K562 (cell line): Measurements from ENCODE around the gene DNAJC1. TPM values are rescaled to one million over a fixed set of nuclear protein-coding genes. Genes with fewer than 3 reads are reported as not detected.

ENCODE experiments used
- ATAC-seq: fragments of 200-7000 bp; cut with Tn5 transposase; 3 replicates; pipeline ENCODE4 v1.9.1; 2020; ENCODE audit warnings: moderate library complexity
- BruUV-seq: library from RNA; stranded (reverse); fragments of 400-500 nt; replicated peaks from 2 replicates; lab custom pipeline; 2021; lab: Mats Ljungman, UMichigan
- CTCF ChIA-PET: fragments of 300-600 bp; formaldehyde crosslinking; extraction: SDS; loops from one replicate; lab custom pipeline; 2021; ENCODE audit warnings: low intra/inter-chr PET ratio; lab: Yijun Ruan, JAX
- POLR2A ChIA-PET: fragments of 300-600, 350-650 bp; sonication (Branson Sonifier 250); formaldehyde crosslinking; extraction: SDS; loops from one replicate; lab custom pipeline; 2021; ENCODE audit warnings: antibody characterized with exemption, inconsistent platforms; lab: Yijun Ruan, JAX
- DNase-seq, 4 experiments: peaks; one replicate each; pipeline versions ENCODE4 v3.0.0 to v3.0.0-alpha.2; 2011 to 2018; ENCODE audit warnings: low spot score in 3 of 4, mixed read lengths in 3 of 4; ENCODE audit errors: extremely low read depth in 1 of 4
- FAIRE-seq: peaks from 2 replicates; lab custom pipeline; 2011; peaks lifted over from hg19 to GRCh38; lab: Jason Lieb, UNC
- H2AFZ ChIP-seq: 2 replicates; pipeline ENCODE4 v1.6.0; 2011; ENCODE audit warnings: low read depth, low read length, control low read depth, inconsistent platforms
- H3K27ac ChIP-seq: fragments of 200-600 bp; 3 replicates; pipeline ENCODE4 v1.8.0; 2011; ENCODE audit warnings: low read depth, mild to moderate bottlenecking, control low read depth, inconsistent platforms, low read length, moderate library complexity, mixed read lengths; ENCODE audit errors: extremely low read depth
- H3K27me3 ChIP-seq, 2 experiments: fragments of 300-600 bp in 1 of 2; 2 replicates in 1 of 2; 3 replicates in 1 of 2; pipeline versions ENCODE4 v1.6.0 to v1.8.0; 2011; ENCODE audit warnings: inconsistent platforms in 2 of 2, low read length in 2 of 2, mild to moderate bottlenecking in 1 of 2, mixed read lengths in 1 of 2, moderate library complexity in 1 of 2; ENCODE audit not compliant: control insufficient read depth in 2 of 2, insufficient read depth in 2 of 2
- H3K36me3 ChIP-seq: fragments of 300-600 bp; 3 replicates; pipeline ENCODE4 v1.8.0; 2011; ENCODE audit warnings: mild to moderate bottlenecking, low read length, inconsistent platforms; ENCODE audit not compliant: control insufficient read depth, insufficient read depth
- H3K4me1 ChIP-seq, 2 experiments: fragments of 200-600 bp in 1 of 2; replicated peaks in 1 of 2; 2 replicates in 1 of 2; 3 replicates in 1 of 2; pipeline versions ENCODE4 v1.5.1 to v1.8.0; 2011; ENCODE audit warnings: inconsistent platforms in 2 of 2, low read length in 2 of 2, mild to moderate bottlenecking in 1 of 2, mixed read lengths in 1 of 2, moderate library complexity in 1 of 2; ENCODE audit not compliant: control insufficient read depth in 2 of 2, insufficient read depth in 2 of 2
- H3K4me2 ChIP-seq: 2 replicates; pipeline ENCODE4 v1.6.1; 2011; ENCODE audit warnings: low read length, control low read depth, inconsistent platforms, mixed read lengths; ENCODE audit not compliant: insufficient read depth
- H3K4me3 ChIP-seq: fragments of 200-600 bp; sonication (generic), shearing (Covaris generic); 2 replicates; pipeline ENCODE4 v1.5.1; 2016; ENCODE audit warnings: control low read depth, inconsistent platforms
- H3K79me2 ChIP-seq: fragments of 200-600 bp; 3 replicates; pipeline ENCODE4 v1.8.0; 2011; ENCODE audit warnings: low read length, inconsistent platforms; ENCODE audit not compliant: control insufficient read depth, insufficient read depth
- H3K9ac ChIP-seq, 2 experiments: 2 replicates each; pipeline versions ENCODE4 v1.6.0 to v1.6.1; 2011; ENCODE audit warnings: low read depth in 2 of 2, low read length in 2 of 2, control low read depth in 1 of 2, inconsistent platforms in 1 of 2, mild to moderate bottlenecking in 1 of 2, mixed read lengths in 1 of 2; ENCODE audit not compliant: insufficient read depth in 1 of 2
- H3K9me1 ChIP-seq: one replicate; pipeline ENCODE4 v1.6.0; 2011; ENCODE audit warnings: inconsistent platforms, mild to moderate bottlenecking, low read length, moderate library complexity; ENCODE audit not compliant: control insufficient read depth, insufficient read depth
- H3K9me3 ChIP-seq: replicated peaks from 2 replicates; pipeline ENCODE4 v1.5.1; 2011; ENCODE audit warnings: low read depth, low read length, inconsistent platforms; ENCODE audit not compliant: control insufficient read depth, insufficient read depth
- H4K20me1 ChIP-seq: replicated peaks from 2 replicates; pipeline ENCODE4 v1.6.1; 2011; ENCODE audit warnings: low read length, inconsistent platforms, mixed read lengths; ENCODE audit not compliant: control insufficient read depth, insufficient read depth
- CREM ChIP-seq: IDR thresholded peaks from 2 replicates; pipeline ENCODE4 v1.6.1; 2014; ENCODE audit warnings: antibody characterized with exemption, low read depth
- CXXC5 ChIP-seq: fragments of 250-450 bp; sonication (Bioruptor Pico); IDR thresholded peaks from 2 replicates; pipeline ENCODE4 v1.8.0; 2022; ENCODE audit warnings: inconsistent platforms, mild to moderate bottlenecking, moderate library complexity
- FOSL1 ChIP-seq: fragments of 200-800 bp; sonication (Bioruptor generic); conservative IDR thresholded peaks from 2 replicates; pipeline ENCODE4 v1.6.1; 2016; ENCODE audit warnings: missing genetic modification characterization, missing compliant biosample characterization
- FOXJ2 ChIP-seq: fragments of 200-800 bp; sonication (Bioruptor generic); IDR thresholded peaks from 2 replicates; pipeline ENCODE4 v1.6.1; 2016; ENCODE audit warnings: missing genetic modification characterization, missing compliant biosample characterization
- HMGN3 ChIP-seq: IDR thresholded peaks from 2 replicates; pipeline ENCODE4 v1.6.1; 2011; ENCODE audit warnings: borderline replicate concordance, low read depth, mild to moderate bottlenecking, mixed read lengths, low read length; ENCODE audit not compliant: insufficient read length; ENCODE audit errors: extremely low read depth
- JUNB ChIP-seq: fragments of 450-650 bp; formaldehyde crosslinking; conservative IDR thresholded peaks from 2 replicates; pipeline ENCODE4 v1.4.0; 2020; ENCODE audit warnings: mild to moderate bottlenecking
- MAFK ChIP-seq: IDR thresholded peaks from 2 replicates; pipeline ENCODE4 v1.6.1; 2011; ENCODE audit warnings: low read length, improper control_type of control experiment
- NR3C1 ChIP-seq: sonication (generic); formaldehyde crosslinking; IDR thresholded peaks from 2 replicates; pipeline ENCODE4 v1.8.1; 2022; ENCODE audit warnings: missing genetic modification reagents
- RFX1 ChIP-seq: fragments of 450-650 bp; IDR thresholded peaks from 2 replicates; pipeline ENCODE4 v1.6.1; 2016; ENCODE audit warnings: mild to moderate bottlenecking, moderate library complexity
- XRCC4 ChIP-seq: IDR thresholded peaks from one replicate; pipeline ENCODE4 v1.6.1; 2011; ENCODE audit not compliant: insufficient read depth, insufficient read length; ENCODE audit errors: extremely low read depth
- ZNF780A ChIP-seq: fragments of 250-450 bp; sonication (Bioruptor Pico); IDR thresholded peaks from 2 replicates; pipeline ENCODE4 v1.5.0; 2021; ENCODE audit warnings: mild to moderate bottlenecking
- WGBS: fragments of 100-300 bp; shearing (Covaris generic); methylation state at CpG from one replicate; pipeline ENCODE4 v1.1.6; 2016; ENCODE audit warnings: low coverage, mixed read lengths; ENCODE audit not compliant: insufficient coverage; ENCODE audit errors: missing lambda C conversion rate; 5-methylcytosine and 5-hydroxymethylcytosine counted together
- in situ Hi-C: fragments of 300-500 bp; cut with MboI; formaldehyde crosslinking; loops from 4 replicates; pipeline ENCODE4 v1.15.0; 2018; ENCODE audit warnings: inconsistent platforms, mixed read lengths
- intact Hi-C: fragments of 100-400 bp; cut with micrococcal nuclease; formaldehyde crosslinking; loops from 2 replicates; pipeline ENCODE4 v1.14.2; 2022
- polyA plus RNA-seq, 8 experiments: library from polyadenylated mRNA; depleted of rRNA in 4 of 8; stranded (reverse) in 5 of 8; unstranded in 3 of 8; fragments of >200 nt; fragmentation: Nextera tagmentation in 2 of 8; fragmentation: Illumina TruSeq in 1 of 8; extraction: Ambion mirVana in 2 of 8; extraction: Trizol in 1 of 8; gene quantifications; 2 replicates each; pipeline versions ENCODE4 v1.2.1 to v1.2.3, GENCODE V29; 2011 to 2014; ENCODE audit warnings: inconsistent platforms in 1 of 8, missing spikeins in 1 of 8
- total RNA-seq, 7 experiments: library from RNA; depleted of rRNA in 6 of 7; stranded (reverse); fragments of >200 nt in 6 of 7; fragmentation: Illumina TruSeq in 2 of 7; extraction: Trizol in 2 of 7; gene quantifications; 2 replicates each; pipeline versions ENCODE4 v1.2.1 to v1.2.3, GENCODE V29; 2011 to 2021; ENCODE audit warnings: low replicate concordance in 1 of 7
- TF ChIP-seq, protein P1 (sequence below): sonication (generic); formaldehyde crosslinking; IDR thresholded peaks from 2 replicates; pipeline ENCODE4 v1.8.0; 2022; ENCODE audit warnings: missing genetic modification reagents, mild to moderate bottlenecking, moderate library complexity, borderline replicate concordance
- TF ChIP-seq, protein P2 (sequence below): fragments of 250-450 bp; sonication (Bioruptor Pico); IDR thresholded peaks from 2 replicates; pipeline ENCODE4 v1.9.0; 2021; ENCODE audit warnings: mild to moderate bottlenecking, inconsistent platforms

Gene DNAJC1
- total and polyA plus RNA-seq, 9 of the 15 experiments (the other 6 are each of a cell fraction or from before 2014, with no cell fraction given): 5.4 to 77.6 (median 40.3) TPM

GRCh38 chr10:21715531-21716195 lies 287.9 kb downstream of the DNAJC1 start:
- Histone ChIP-seq H3K4me2 (no peak overlapping the region), H3K36me3 (peaks cover 66% of the 10 kb centered on the region), H3K9me3 (no peaks in the 10 kb centered on the region), H3K4me3 (no peak overlapping the region), H3K9ac (no peak overlapping the region), H2AFZ (no peak overlapping the region), H3K27ac (no peak overlapping the region), H4K20me1 (no peaks in the 10 kb centered on the region), H3K9me1 (no peaks in the 10 kb centered on the region), H3K27me3 (no peaks in the 10 kb centered on the region), H3K79me2 (peaks cover 10% of the 10 kb centered on the region; the same call in 2 of the 3 replicates), H3K4me1 (0 out of 5 replicates have a peak, but pooled peaks cover 0 to 3% of the 10 kb centered on the region in 2 experiments)
- TF ChIP-seq RFX1: peak; percentile 84
- no peak for TF ChIP-seq FOSL1
- 0 out of 2 replicates have a peak, but pooled peaks have one; percentile 62 for TF ChIP-seq FOXJ2 (tag)
- 61% methylated on average over 2 of the region's 2 CpGs for WGBS
- ChIA-PET POLR2A (interaction anchor here (0.8 to 1.2 kb wide), 3 partner anchors 9 to 89 kb away, joined by 3 to 5 read pairs (median 3); no protein-coding TSS in a partner anchor), CTCF (no interaction called here)
- DNase-seq: no peak
- FAIRE-seq: no peak
- intact Hi-C loops: no loop called here
- BruUV-seq: no TSS peak
- in situ Hi-C loops: no loop called here
- no peak; the same call in 2 of the 3 replicates for ATAC-seq

DNA sequence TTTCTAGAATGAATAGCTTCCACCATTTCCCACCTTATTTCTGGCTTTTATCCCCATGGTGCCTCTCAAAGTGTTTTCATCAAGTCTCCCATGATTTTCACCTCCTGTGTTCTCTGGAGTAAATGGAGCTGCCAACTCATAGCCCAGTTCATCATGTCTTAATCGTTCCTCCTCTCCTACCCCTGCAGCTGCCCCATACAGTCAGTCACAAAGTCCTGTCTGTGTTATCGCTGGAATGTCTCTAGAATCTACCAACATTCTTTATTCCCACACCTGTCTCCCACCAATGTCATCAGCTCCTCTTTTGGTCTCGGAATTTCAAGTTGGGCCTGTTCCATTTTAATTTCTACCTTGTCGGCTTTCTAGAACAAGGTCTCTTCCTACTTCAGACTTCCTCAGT lies 290.6 kb downstream of the DNAJC1 start:
- peaks cover 19% of the 10 kb centered on the region; the same call in 2 of the 3 replicates for H3K79me2 ChIP-seq
- no peaks in the 10 kb centered on the region for H3K9me1 ChIP-seq
- intact Hi-C loops (no loop called here), in situ Hi-C loops (no loop called here)
- 89% methylated on average over 4 of the region's 4 CpGs for WGBS
- H3K9ac ChIP-seq: no peak overlapping the region
- ATAC-seq (no peak), FAIRE-seq (no peak), DNase-seq (no peak)
- no peaks in the 10 kb centered on the region for H4K20me1 ChIP-seq
- peaks cover 50% of the 10 kb centered on the region for H3K36me3 ChIP-seq
- ChIA-PET POLR2A (interaction anchor here (0.8 kb wide), 1 partner anchor 11 kb away, joined by 3 read pairs; no protein-coding TSS in a partner anchor), CTCF (no interaction called here)
- no peak overlapping the region for H3K4me2 ChIP-seq
- H3K27ac ChIP-seq: no peak overlapping the region
- BruUV-seq: no TSS peak
- 0 out of 5 replicates have a peak, but pooled peaks cover 0 to 3% of the 10 kb centered on the region in 2 experiments for H3K4me1 ChIP-seq
- no peaks in the 10 kb centered on the region for H3K27me3 ChIP-seq
- no peak overlapping the region for H2AFZ ChIP-seq
- H3K9me3 ChIP-seq: no peaks in the 10 kb centered on the region
- H3K4me3 ChIP-seq: no peak overlapping the region
- TF ChIP-seq, protein P1, sequence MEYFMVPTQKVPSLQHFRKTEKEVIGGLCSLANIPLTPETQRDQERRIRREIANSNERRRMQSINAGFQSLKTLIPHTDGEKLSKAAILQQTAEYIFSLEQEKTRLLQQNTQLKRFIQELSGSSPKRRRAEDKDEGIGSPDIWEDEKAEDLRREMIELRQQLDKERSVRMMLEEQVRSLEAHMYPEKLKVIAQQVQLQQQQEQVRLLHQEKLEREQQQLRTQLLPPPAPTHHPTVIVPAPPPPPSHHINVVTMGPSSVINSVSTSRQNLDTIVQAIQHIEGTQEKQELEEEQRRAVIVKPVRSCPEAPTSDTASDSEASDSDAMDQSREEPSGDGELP (CRISPR knock-in tag): no peak
- TF ChIP-seq CREM (no peak), MAFK (no peak), JUNB (no peak), NR3C1 (CRISPR knock-in tag) (no peak), ZNF780A (CRISPR knock-in tag) (no peak), HMGN3 (no peak), XRCC4 (no peak), CXXC5 (no peak)
- TF ChIP-seq, protein P2, sequence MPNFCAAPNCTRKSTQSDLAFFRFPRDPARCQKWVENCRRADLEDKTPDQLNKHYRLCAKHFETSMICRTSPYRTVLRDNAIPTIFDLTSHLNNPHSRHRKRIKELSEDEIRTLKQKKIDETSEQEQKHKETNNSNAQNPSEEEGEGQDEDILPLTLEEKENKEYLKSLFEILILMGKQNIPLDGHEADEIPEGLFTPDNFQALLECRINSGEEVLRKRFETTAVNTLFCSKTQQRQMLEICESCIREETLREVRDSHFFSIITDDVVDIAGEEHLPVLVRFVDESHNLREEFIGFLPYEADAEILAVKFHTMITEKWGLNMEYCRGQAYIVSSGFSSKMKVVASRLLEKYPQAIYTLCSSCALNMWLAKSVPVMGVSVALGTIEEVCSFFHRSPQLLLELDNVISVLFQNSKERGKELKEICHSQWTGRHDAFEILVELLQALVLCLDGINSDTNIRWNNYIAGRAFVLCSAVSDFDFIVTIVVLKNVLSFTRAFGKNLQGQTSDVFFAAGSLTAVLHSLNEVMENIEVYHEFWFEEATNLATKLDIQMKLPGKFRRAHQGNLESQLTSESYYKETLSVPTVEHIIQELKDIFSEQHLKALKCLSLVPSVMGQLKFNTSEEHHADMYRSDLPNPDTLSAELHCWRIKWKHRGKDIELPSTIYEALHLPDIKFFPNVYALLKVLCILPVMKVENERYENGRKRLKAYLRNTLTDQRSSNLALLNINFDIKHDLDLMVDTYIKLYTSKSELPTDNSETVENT (CRISPR knock-in tag): no peak
